Mammary epithelial cell (primary cell): ENCODE measurements around the gene PIK3R3.

Experiments used
- CTCF ChIP-seq, 2 donors: IDR thresholded peaks in 1 of 2; conservative IDR thresholded peaks in 1 of 2; 2 replicates each; pipeline ENCODE4 v1.5.1; 2011 to 2012; ENCODE audit warnings: inconsistent platforms in 2 of 2, low read length in 2 of 2, mild to moderate bottlenecking in 2 of 2, control low read depth in 1 of 2, low read depth in 1 of 2; ENCODE audit not compliant: insufficient read depth in 1 of 2; ENCODE audit errors: extremely low read depth in 1 of 2
- EZH2 ChIP-seq: IDR thresholded peaks from 2 replicates; pipeline ENCODE4 v1.6.1; 2012; ENCODE audit warnings: low read length, inconsistent platforms, borderline replicate concordance

- TF ChIP-seq CTCF (conservative IDR thresholded peaks at IDR 0.05 in 1 of 2, IDR thresholded peaks at IDR 0.05 in 1 of 2; ENCODE audit: extremely low read depth in 1 of 2, insufficient read depth in 1 of 2, low read depth in 1 of 2, low read length in 2 of 2) (no peak), EZH2 (no peak)
Measured at GRCh38 chr1:46181343-46182260, 49.2 kb upstream of the PIK3R3 start.
